A673 (cell line): ENCODE data around the gene MAP7D3.

Experiments used
- EZH2 ChIP-seq: fragments of 200-600 bp; sonication (generic); IDR thresholded peaks from 2 replicates; pipeline ENCODE4 v1.6.1; 2017; ENCODE audit warnings: borderline replicate concordance, low read depth, mild to moderate bottlenecking, mixed read lengths, antibody characterized with exemption, low read length; ENCODE audit not compliant: poor library complexity, severe bottlenecking
- TF ChIP-seq, protein P1 (sequence below): fragments of 300-800, 200-600 bp; sonication (generic); conservative IDR thresholded peaks from 2 replicates; pipeline ENCODE4 v1.5.1; 2017; ENCODE audit warnings: low read depth, mild to moderate bottlenecking, antibody characterized with exemption, low read length, moderate library complexity, mixed read lengths

DNA sequence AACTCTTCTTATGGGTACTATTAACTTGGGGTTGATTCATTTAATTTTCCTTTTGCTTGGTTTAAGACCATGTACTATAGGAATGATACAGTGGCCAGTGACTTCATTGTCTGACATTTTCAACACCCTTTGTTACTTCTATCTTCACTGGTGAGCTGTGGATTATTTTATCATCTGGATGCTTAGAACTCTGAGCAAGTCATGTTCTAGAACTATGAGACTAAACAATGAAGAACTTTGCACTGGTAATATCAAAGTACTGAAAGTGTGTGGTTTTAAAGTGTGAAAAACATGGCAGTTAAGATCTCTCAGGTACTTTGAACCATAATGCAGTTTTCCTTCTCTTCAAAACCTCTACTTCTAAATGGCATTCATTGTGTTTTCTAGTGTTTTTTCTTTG lies 47.8 kb downstream of the MAP7D3 start:
- TF ChIP-seq, protein P1, sequence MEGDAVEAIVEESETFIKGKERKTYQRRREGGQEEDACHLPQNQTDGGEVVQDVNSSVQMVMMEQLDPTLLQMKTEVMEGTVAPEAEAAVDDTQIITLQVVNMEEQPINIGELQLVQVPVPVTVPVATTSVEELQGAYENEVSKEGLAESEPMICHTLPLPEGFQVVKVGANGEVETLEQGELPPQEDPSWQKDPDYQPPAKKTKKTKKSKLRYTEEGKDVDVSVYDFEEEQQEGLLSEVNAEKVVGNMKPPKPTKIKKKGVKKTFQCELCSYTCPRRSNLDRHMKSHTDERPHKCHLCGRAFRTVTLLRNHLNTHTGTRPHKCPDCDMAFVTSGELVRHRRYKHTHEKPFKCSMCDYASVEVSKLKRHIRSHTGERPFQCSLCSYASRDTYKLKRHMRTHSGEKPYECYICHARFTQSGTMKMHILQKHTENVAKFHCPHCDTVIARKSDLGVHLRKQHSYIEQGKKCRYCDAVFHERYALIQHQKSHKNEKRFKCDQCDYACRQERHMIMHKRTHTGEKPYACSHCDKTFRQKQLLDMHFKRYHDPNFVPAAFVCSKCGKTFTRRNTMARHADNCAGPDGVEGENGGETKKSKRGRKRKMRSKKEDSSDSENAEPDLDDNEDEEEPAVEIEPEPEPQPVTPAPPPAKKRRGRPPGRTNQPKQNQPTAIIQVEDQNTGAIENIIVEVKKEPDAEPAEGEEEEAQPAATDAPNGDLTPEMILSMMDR, result no peak
- TF ChIP-seq EZH2, result no peak
